CD4-positive, alpha-beta T cell (primary cell): ENCODE data around the gene TOLLIP. TPM values are rescaled to one million over a fixed set of nuclear protein-coding genes. Genes with fewer than 3 reads are reported as not detected.

Experiments used
- ATAC-seq: fragments of 200-7000 bp; cut with Tn5 transposase; one replicate; pipeline ENCODE4 v1.10.0; 2022; ENCODE audit warnings: mild to moderate bottlenecking; ENCODE audit not compliant: poor library complexity
- CTCF ChIA-PET: fragments of 350-600 bp; sonication (Branson Sonifier 250); formaldehyde crosslinking; loops from one replicate; lab custom pipeline; 2021; ENCODE audit warnings: antibody characterized with exemption, inconsistent platforms; lab: Charles Lee
- POLR2A ChIA-PET: fragments of 350-600 bp; sonication (Branson Sonifier 250); formaldehyde crosslinking; loops from one replicate; lab custom pipeline; 2021; ENCODE audit warnings: antibody characterized with exemption, inconsistent platforms; lab: Charles Lee
- DNase-seq, 14 experiments: peaks; one replicate each; pipeline ENCODE4 v3.0.0-alpha.2; 2013 to 2020; ENCODE audit warnings: mixed read lengths in 2 of 14
- H3K27ac ChIP-seq, 2 donors: one replicate each; pipeline versions ENCODE4 v1.5.1 to v1.7.0; 2013; ENCODE audit warnings: low read length in 2 of 2, low read depth in 1 of 2, mild to moderate bottlenecking in 1 of 2
- H3K27me3 ChIP-seq, 2 experiments: 1 replicate in 1 of 2; 2 replicates in 1 of 2; pipeline versions ENCODE4 v1.6.1 to v1.7.0; 2013; ENCODE audit warnings: low read length in 2 of 2, control low read depth in 1 of 2, mild to moderate bottlenecking in 1 of 2, moderate library complexity in 1 of 2; ENCODE audit not compliant: insufficient read depth in 2 of 2, control insufficient read depth in 1 of 2
- H3K36me3 ChIP-seq: one replicate; pipeline ENCODE4 v1.6.1; 2013; ENCODE audit warnings: low read length, control low read depth; ENCODE audit not compliant: insufficient read depth
- H3K4me1 ChIP-seq: one replicate; pipeline ENCODE4 v1.6.1; 2013; ENCODE audit warnings: low read length, control low read depth; ENCODE audit not compliant: insufficient read depth
- H3K4me3 ChIP-seq: one replicate; pipeline ENCODE4 v1.5.1; 2013; ENCODE audit warnings: mild to moderate bottlenecking, low read length, moderate library complexity
- H3K9me3 ChIP-seq, 2 experiments: 1 replicate in 1 of 2; 2 replicates in 1 of 2; pipeline versions ENCODE4 v1.6.1 to v1.7.0; 2013; ENCODE audit warnings: low read length in 2 of 2, mild to moderate bottlenecking in 2 of 2, control low read depth in 1 of 2, moderate library complexity in 1 of 2; ENCODE audit not compliant: control insufficient read depth in 1 of 2, insufficient read depth in 1 of 2
- H3K27ac Mint-ChIP-seq: one replicate; pipeline ENCODE4 v1.8.0; 2020; ENCODE audit warnings: mixed read lengths
- H3K27me3 Mint-ChIP-seq: one replicate; pipeline ENCODE4 v1.8.0; 2021; ENCODE audit warnings: mixed read lengths
- H3K36me3 Mint-ChIP-seq: one replicate; pipeline ENCODE4 v1.8.0; 2021; ENCODE audit warnings: low read depth, mixed read lengths
- H3K4me1 Mint-ChIP-seq: one replicate; pipeline ENCODE4 v1.8.0; 2021; ENCODE audit warnings: low read depth, mixed read lengths
- H3K4me3 Mint-ChIP-seq: one replicate; pipeline ENCODE4 v1.8.0; 2020; ENCODE audit warnings: mild to moderate bottlenecking, mixed read lengths
- H3K9me3 Mint-ChIP-seq: one replicate; pipeline ENCODE4 v1.8.0; 2020; ENCODE audit warnings: mixed read lengths
- CTCF ChIP-seq: fragments of 200-600 bp; IDR thresholded peaks from one replicate; pipeline ENCODE4 v1.8.0; 2022; ENCODE audit warnings: antibody characterized with exemption, mild to moderate bottlenecking
- intact Hi-C, 2 experiments: fragments of 100-400 bp; cut with DNase I in 1 of 2; cut with micrococcal nuclease in 1 of 2; formaldehyde crosslinking; loops; one replicate each; pipeline versions ENCODE4 v1.15.1 to v1.9.0; 2023 to 2025; cut with DNase I, micrococcal nuclease
- total RNA-seq, 174 experiments: library from RNA in 2 of 174; stranded (reverse) in 2 of 174; gene quantifications; one replicate each; pipeline ENCODE4 v1.2.3 and lab custom pipeline; 2021 to 2026

Gene TOLLIP
- total RNA-seq, 2 experiments from 2014 or later = 38.9 to 41.0 TPM

- no peaks in the 10 kb centered on the region for H3K9me3 ChIP-seq
- peaks cover 14% of the 10 kb centered on the region for H3K36me3 ChIP-seq
- peaks cover 5% of the 10 kb centered on the region for H3K36me3 Mint-ChIP-seq
- ChIA-PET CTCF (no interaction called here), POLR2A (no interaction called here)
- no peak overlapping the region for H3K27ac ChIP-seq
- peaks cover 49% of the 10 kb centered on the region for H3K4me1 ChIP-seq
- H3K4me3 Mint-ChIP-seq = peak overlapping the region; percentile 51
- H3K4me1 Mint-ChIP-seq = peaks cover 50% of the 10 kb centered on the region
- intact Hi-C loops = no loop called here
- H3K9me3 Mint-ChIP-seq = no peaks in the 10 kb centered on the region
- H3K27me3 ChIP-seq = no peaks in the 10 kb centered on the region
- peak in 1 of 14 experiments; percentile 26 for DNase-seq
- no peaks in the 10 kb centered on the region for H3K27me3 Mint-ChIP-seq
- no peak for TF ChIP-seq CTCF
- no peak overlapping the region for H3K4me3 ChIP-seq
- no peak for ATAC-seq
- H3K27ac Mint-ChIP-seq = no peak overlapping the region
These were observed 5.1 kb downstream of the TOLLIP start for GRCh38 chr11:1304380-1304779.

- H3K36me3 Mint-ChIP-seq = peaks cover 5% of the 10 kb centered on the region
- intact Hi-C loops = no loop called here
- H3K9me3 ChIP-seq = no peaks in the 10 kb centered on the region
- no peak for ATAC-seq
- peaks cover 49% of the 10 kb centered on the region for H3K4me1 ChIP-seq
- H3K27ac Mint-ChIP-seq = no peak overlapping the region
- no peaks in the 10 kb centered on the region for H3K27me3 Mint-ChIP-seq
- peaks cover 50% of the 10 kb centered on the region for H3K4me1 Mint-ChIP-seq
- no peaks in the 10 kb centered on the region for H3K9me3 Mint-ChIP-seq
- peaks cover 14% of the 10 kb centered on the region for H3K36me3 ChIP-seq
- H3K27ac ChIP-seq = no peak overlapping the region
- H3K4me3 ChIP-seq = no peak overlapping the region
- H3K27me3 ChIP-seq = no peaks in the 10 kb centered on the region
- no peak overlapping the region for H3K4me3 Mint-ChIP-seq
- no peak for DNase-seq
- ChIA-PET CTCF (no interaction called here), POLR2A (no interaction called here)
- no peak for TF ChIP-seq CTCF
These were observed 5.5 kb downstream of the TOLLIP start for GRCh38 chr11:1303973-1304372.

DNA sequence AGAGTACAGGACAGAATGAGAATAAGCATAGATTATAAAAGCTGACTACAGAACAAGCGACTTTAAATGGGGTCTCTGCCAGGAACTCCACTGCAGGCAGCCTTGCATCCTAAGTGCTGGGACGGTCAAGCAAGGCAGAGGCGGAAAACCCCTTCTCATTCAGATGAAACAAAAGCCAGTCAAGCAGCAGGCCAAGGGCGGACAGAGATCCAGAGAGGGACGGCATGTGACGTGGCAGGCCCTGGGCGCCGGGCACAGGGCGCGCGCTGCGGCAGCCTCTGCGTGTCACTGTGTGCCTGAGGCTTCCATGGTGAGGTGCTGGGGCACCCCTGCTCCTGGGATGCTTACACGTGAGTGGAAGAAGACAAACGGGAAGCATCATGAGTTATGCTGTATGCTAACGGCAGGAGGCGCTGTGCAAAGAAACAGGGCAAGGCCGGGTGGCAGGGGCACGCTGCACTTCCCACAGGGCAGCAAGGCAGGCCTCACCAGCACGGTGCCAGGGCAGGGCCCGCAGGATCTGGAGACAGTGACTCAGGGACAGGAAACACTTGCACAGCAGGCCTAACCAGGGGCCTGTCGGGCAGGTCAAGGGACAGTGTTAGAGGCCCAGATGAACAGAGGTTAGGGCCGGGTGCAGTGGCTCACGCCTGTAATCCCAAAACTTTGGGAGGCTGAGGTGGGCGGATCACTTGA, 6.2 kb downstream of the TOLLIP start:
- POLR2A ChIA-PET = no interaction called here
- H3K4me3 ChIP-seq = no peak overlapping the region
- CTCF ChIA-PET = no interaction called here
- no peak overlapping the region for H3K27ac ChIP-seq
- no peak overlapping the region for H3K4me3 Mint-ChIP-seq
- H3K9me3 ChIP-seq = no peaks in the 10 kb centered on the region
- H3K4me1 ChIP-seq = peaks cover 42% of the 10 kb centered on the region
- TF ChIP-seq CTCF = no peak
- H3K9me3 Mint-ChIP-seq = no peaks in the 10 kb centered on the region
- no peak overlapping the region for H3K27ac Mint-ChIP-seq
- H3K36me3 Mint-ChIP-seq = peaks cover 5% of the 10 kb centered on the region
- DNase-seq (peak in 2 of 14 experiments; percentile 28 to 43), ATAC-seq (no peak)
- no peaks in the 10 kb centered on the region for H3K27me3 ChIP-seq
- peaks cover 46% of the 10 kb centered on the region for H3K4me1 Mint-ChIP-seq
- peaks cover 19% of the 10 kb centered on the region for H3K36me3 ChIP-seq
- intact Hi-C loops = no loop called here
- no peaks in the 10 kb centered on the region for H3K27me3 Mint-ChIP-seq
